Mesenchymal stem cell (in vitro differentiated cells and primary cell): ENCODE measurements around the gene INVS.
"Not testable (repeated sequence)": the region's sequence is repeated elsewhere in the genome, so short reads cannot be mapped to it uniquely, and the experiment has no call there.

Source experiments
- DNase-seq: peaks from one replicate; pipeline ENCODE4 v3.0.0-alpha.2; 2013
- H2AFZ ChIP-seq: one replicate; pipeline ENCODE4 v1.6.1; 2013; ENCODE audit warnings: low read depth, mild to moderate bottlenecking, control low read depth, inconsistent platforms, low read length, moderate library complexity
- H2AK5ac ChIP-seq: 2 replicates; pipeline ENCODE4 v1.6.1; 2013; ENCODE audit warnings: low read length, moderate library complexity, mild to moderate bottlenecking, inconsistent platforms; ENCODE audit not compliant: severe bottlenecking
- H2BK120ac ChIP-seq: one replicate; pipeline ENCODE4 v1.6.1; 2013; ENCODE audit warnings: low read depth, mild to moderate bottlenecking, inconsistent platforms, low read length, moderate library complexity
- H2BK12ac ChIP-seq, 2 experiments: one replicate each; pipeline ENCODE4 v1.6.1; 2013; ENCODE audit warnings: inconsistent platforms in 2 of 2, low read length in 2 of 2, mild to moderate bottlenecking in 2 of 2, moderate library complexity in 2 of 2, control low read depth in 1 of 2
- H2BK15ac ChIP-seq: one replicate; pipeline ENCODE4 v1.6.1; 2013; ENCODE audit warnings: mild to moderate bottlenecking, low read depth, inconsistent platforms; ENCODE audit not compliant: poor library complexity, severe bottlenecking
- H2BK5ac ChIP-seq: 2 replicates; pipeline ENCODE4 v1.6.1; 2013; ENCODE audit warnings: low read depth, mild to moderate bottlenecking, low read length, control low read depth, inconsistent platforms; ENCODE audit not compliant: poor library complexity, severe bottlenecking
- H3K14ac ChIP-seq, 2 experiments: one replicate each; pipeline ENCODE4 v1.6.1; 2013; ENCODE audit warnings: inconsistent platforms in 2 of 2, low read length in 2 of 2, control low read depth in 1 of 2, mild to moderate bottlenecking in 1 of 2, moderate library complexity in 1 of 2
- H3K18ac ChIP-seq, 2 experiments: one replicate each; pipeline ENCODE4 v1.6.1; 2013; ENCODE audit warnings: inconsistent platforms in 2 of 2, low read length in 2 of 2, control low read depth in 1 of 2, low read depth in 1 of 2, mild to moderate bottlenecking in 1 of 2
- H3K23ac ChIP-seq, 2 experiments: one replicate each; pipeline ENCODE4 v1.6.1; 2013; ENCODE audit warnings: inconsistent platforms in 2 of 2, low read length in 2 of 2, mild to moderate bottlenecking in 2 of 2, moderate library complexity in 2 of 2, control low read depth in 1 of 2
- H3K27ac ChIP-seq: 2 replicates; pipeline ENCODE4 v1.5.1; 2013; ENCODE audit warnings: mild to moderate bottlenecking, moderate library complexity, low read length, control low read depth, inconsistent platforms; ENCODE audit not compliant: poor library complexity, severe bottlenecking
- H3K27me3 ChIP-seq, 2 experiments: 2 replicates each; pipeline versions ENCODE4 v1.6.1 to v1.7.0; 2013; ENCODE audit warnings: low read length in 2 of 2, mild to moderate bottlenecking in 2 of 2, moderate library complexity in 2 of 2, control low read depth in 1 of 2, inconsistent platforms in 1 of 2; ENCODE audit not compliant: control insufficient read depth in 1 of 2, insufficient read depth in 1 of 2
- H3K36me3 ChIP-seq, 2 experiments: 2 replicates each; pipeline versions ENCODE4 v1.6.1 to v1.7.0; 2013; ENCODE audit warnings: low read length in 2 of 2, control low read depth in 1 of 2, inconsistent platforms in 1 of 2, low read depth in 1 of 2, mild to moderate bottlenecking in 1 of 2; ENCODE audit not compliant: insufficient read depth in 2 of 2, control insufficient read depth in 1 of 2
- H3K4ac ChIP-seq, 2 experiments: one replicate each; pipeline ENCODE4 v1.6.1; 2013; ENCODE audit warnings: inconsistent platforms in 2 of 2, low read length in 2 of 2, mild to moderate bottlenecking in 2 of 2, moderate library complexity in 2 of 2, control low read depth in 1 of 2, low read depth in 1 of 2
- H3K4me1 ChIP-seq: 2 replicates; pipeline ENCODE4 v1.6.1; 2013; ENCODE audit warnings: low read depth, low read length, control low read depth; ENCODE audit not compliant: control insufficient read depth, insufficient read depth
- H3K4me2 ChIP-seq: 2 replicates; pipeline ENCODE4 v1.6.1; 2013; ENCODE audit warnings: low read length, mild to moderate bottlenecking, inconsistent platforms; ENCODE audit not compliant: poor library complexity, severe bottlenecking
- H3K4me3 ChIP-seq, 2 experiments: 2 replicates each; pipeline versions ENCODE4 v1.5.1 to v1.7.0; 2013; ENCODE audit warnings: low read length in 2 of 2, mild to moderate bottlenecking in 2 of 2, control low read depth in 1 of 2, low read depth in 1 of 2; ENCODE audit not compliant: insufficient read depth in 1 of 2
- H3K79me1 ChIP-seq: replicated peaks from 2 replicates; pipeline ENCODE4 v1.6.1; 2013; ENCODE audit warnings: mild to moderate bottlenecking, control low read depth, low read length, inconsistent platforms; ENCODE audit not compliant: poor library complexity, severe bottlenecking
- H3K9ac ChIP-seq: 2 replicates; pipeline ENCODE4 v1.7.0; 2013; ENCODE audit warnings: mild to moderate bottlenecking, low read length, moderate library complexity
- H3K9me3 ChIP-seq: 2 replicates; pipeline ENCODE4 v1.7.0; 2013; ENCODE audit warnings: mild to moderate bottlenecking, low read length; ENCODE audit not compliant: control insufficient read depth
- H4K8ac ChIP-seq: one replicate; pipeline ENCODE4 v1.6.1; 2013; ENCODE audit warnings: inconsistent platforms, mild to moderate bottlenecking, low read length, moderate library complexity
- H4K91ac ChIP-seq: one replicate; pipeline ENCODE4 v1.6.1; 2013; ENCODE audit warnings: mild to moderate bottlenecking, low read length, inconsistent platforms
- WGBS: methylation state at CpG from one replicate; pipeline ENCODE4 v1.1.7; 2013; ENCODE audit warnings: mixed read lengths; 5-methylcytosine and 5-hydroxymethylcytosine counted together

INVS gene

DNA sequence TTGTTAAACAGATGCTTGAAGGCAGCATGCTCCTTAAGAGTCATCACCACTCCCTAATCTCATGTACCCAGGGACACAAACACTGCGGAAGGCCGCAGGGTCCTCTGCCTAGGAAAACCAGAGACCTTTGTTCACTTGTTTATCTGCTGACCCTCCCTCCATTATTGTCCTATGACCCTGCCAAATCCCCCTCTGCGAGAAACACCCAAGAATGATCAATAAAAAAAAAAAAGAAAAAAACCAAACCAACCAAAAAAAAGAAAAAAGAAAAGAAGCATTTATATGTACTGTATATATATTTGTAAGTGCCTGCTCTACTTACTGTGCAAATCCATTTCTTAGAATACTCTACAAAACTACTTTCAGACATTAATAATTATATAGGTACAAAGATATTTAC lies 30.0 kb upstream of the INVS start:
- H2BK120ac ChIP-seq, H3K23ac ChIP-seq, H2BK15ac ChIP-seq, H2BK5ac ChIP-seq, H4K91ac ChIP-seq, H3K27ac ChIP-seq, DNase-seq, H3K9me3 ChIP-seq, H3K4me2 ChIP-seq, H3K9ac ChIP-seq, H3K4me1 ChIP-seq, H3K79me1 ChIP-seq, H4K8ac ChIP-seq, H2AFZ ChIP-seq, H3K36me3 ChIP-seq, H2BK12ac ChIP-seq, H3K18ac ChIP-seq, H2AK5ac ChIP-seq, H3K4ac ChIP-seq, H3K4me3 ChIP-seq, H3K14ac ChIP-seq, H3K27me3 ChIP-seq: not testable (repeated sequence)
- no CpG with 5 or more reads among the region's 3 CpGs for WGBS

- H3K14ac ChIP-seq = no peak overlapping the region
- H3K4ac ChIP-seq = no peak overlapping the region
- H3K79me1 ChIP-seq = peaks cover 17% of the 10 kb centered on the region
- no peak overlapping the region for H3K9ac ChIP-seq
- no peak overlapping the region for H3K4me2 ChIP-seq
- no peak overlapping the region for H2BK12ac ChIP-seq
- H2AFZ ChIP-seq = no peak overlapping the region
- DNase-seq = no peak
- H4K8ac ChIP-seq = no peak overlapping the region
- H3K23ac ChIP-seq = no peak overlapping the region
- no peak overlapping the region for H2BK120ac ChIP-seq
- H3K18ac ChIP-seq = no peak overlapping the region
- no peaks in the 10 kb centered on the region for H3K36me3 ChIP-seq
- no peak overlapping the region for H4K91ac ChIP-seq
- no peaks in the 10 kb centered on the region for H3K4me1 ChIP-seq
- no peak overlapping the region for H3K27ac ChIP-seq
- 100% methylated on average over 2 of the region's 2 CpGs for WGBS
- no peaks in the 10 kb centered on the region for H3K9me3 ChIP-seq
- no peak overlapping the region for H2AK5ac ChIP-seq
- no peaks in the 10 kb centered on the region for H3K27me3 ChIP-seq
- no peak overlapping the region for H2BK5ac ChIP-seq
- H2BK15ac ChIP-seq = no peak overlapping the region
- no peak overlapping the region for H3K4me3 ChIP-seq
Observed at GRCh38 chr9:100070104-100071041, 28.7 kb upstream of the INVS start.

GRCh38 chr9:100071271-100071670 lies 27.8 kb upstream of the INVS start:
- Histone ChIP-seq H2AFZ (no peak overlapping the region), H3K4me3 (no peak overlapping the region), H3K27me3 (no peaks in the 10 kb centered on the region), H3K27ac (no peak overlapping the region), H2AK5ac (no peak overlapping the region), H3K23ac (no peak overlapping the region), H3K14ac (no peak overlapping the region), H2BK12ac (no peak overlapping the region), H3K9ac (no peak overlapping the region), H3K4me1 (no peaks in the 10 kb centered on the region), H3K79me1 (peaks cover 25% of the 10 kb centered on the region), H3K36me3 (no peaks in the 10 kb centered on the region), H3K4me2 (no peak overlapping the region), H4K91ac (no peak overlapping the region), H3K4ac (no peak overlapping the region), H2BK120ac (no peak overlapping the region), H3K9me3 (no peaks in the 10 kb centered on the region), H2BK15ac (no peak overlapping the region), H4K8ac (no peak overlapping the region), H3K18ac (no peak overlapping the region), H2BK5ac (no peak overlapping the region)
- DNase-seq = no peak
- 77% methylated on average over 1 of the region's 2 CpGs for WGBS

DNA sequence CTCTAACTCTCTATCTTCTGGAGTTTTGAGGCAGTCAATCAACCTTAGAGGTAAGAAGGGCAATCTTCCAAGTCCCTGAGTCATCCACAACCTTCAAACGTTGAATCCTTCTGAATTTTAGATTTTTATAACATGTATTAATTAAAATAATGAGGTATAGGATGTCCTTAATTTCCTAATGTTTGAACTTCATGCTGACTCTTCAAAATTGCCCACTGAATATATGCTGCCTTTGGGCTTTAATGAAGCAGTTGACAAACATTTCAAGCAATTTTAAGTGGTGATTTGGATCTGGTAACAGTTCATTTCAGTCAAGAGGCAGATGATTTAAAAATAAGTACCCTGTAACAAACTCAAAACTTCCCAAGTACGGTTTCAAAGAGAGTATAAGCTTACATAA lies 26.2 kb upstream of the INVS start:
- Histone ChIP-seq H3K23ac (no peak overlapping the region), H3K4me2 (no peak overlapping the region), H3K27me3 (no peaks in the 10 kb centered on the region), H4K91ac (no peak overlapping the region), H3K4me1 (no peaks in the 10 kb centered on the region), H3K36me3 (no peaks in the 10 kb centered on the region), H2BK120ac (no peak overlapping the region), H2AFZ (no peak overlapping the region), H3K9me3 (no peaks in the 10 kb centered on the region), H3K79me1 (peaks cover 28% of the 10 kb centered on the region), H3K14ac (no peak overlapping the region), H3K18ac (no peak overlapping the region), H2AK5ac (no peak overlapping the region), H3K9ac (no peak overlapping the region), H2BK12ac (no peak overlapping the region), H2BK15ac (no peak overlapping the region), H3K27ac (no peak overlapping the region), H2BK5ac (no peak overlapping the region), H3K4me3 (no peak overlapping the region), H3K4ac (no peak overlapping the region), H4K8ac (no peak overlapping the region)
- no peak for DNase-seq
- no CpG with 5 or more reads among the region's 2 CpGs for WGBS
